GM23338 (cell line): Measurements from ENCODE around the gene SHANK1. TPM values are rescaled to one million over a fixed set of nuclear protein-coding genes. Genes with fewer than 3 reads are reported as not detected.

Experiments used
- ATAC-seq: fragments of 200-7000 bp; cut with Tn5 transposase; 3 replicates; pipeline ENCODE4 v1.9.1; 2020
- DNase-seq: peaks from one replicate; pipeline ENCODE4 v3.0.0-alpha.2; 2015; ENCODE audit warnings: low spot score
- H2AFZ ChIP-seq: fragments of 200-600 bp; sonication (generic); 2 replicates; pipeline ENCODE4 v1.8.0; 2016; ENCODE audit warnings: antibody characterized with exemption, mild to moderate bottlenecking, moderate library complexity
- H3F3A ChIP-seq: fragments of 200-600 bp; sonication (generic); replicated peaks from 2 replicates; pipeline ENCODE4 v1.8.0; 2017; ENCODE audit warnings: antibody characterized with exemption, mixed run types, low read depth
- H3K27ac ChIP-seq: fragments of 200-600 bp; sonication (generic); 2 replicates; pipeline ENCODE4 v1.6.1; 2016; ENCODE audit warnings: low read depth
- H3K27me3 ChIP-seq: fragments of 200-600 bp; sonication (generic); 2 replicates; pipeline ENCODE4 v1.8.0; 2016; ENCODE audit warnings: mild to moderate bottlenecking, mixed run types, moderate library complexity; ENCODE audit not compliant: insufficient read depth
- H3K36me3 ChIP-seq: fragments of 200-600 bp; sonication (generic); 2 replicates; pipeline ENCODE4 v1.8.0; 2016; ENCODE audit warnings: mild to moderate bottlenecking; ENCODE audit not compliant: insufficient read depth
- H3K4me1 ChIP-seq: fragments of 200-600 bp; sonication (generic); 2 replicates; pipeline ENCODE4 v1.8.0; 2016; ENCODE audit warnings: mild to moderate bottlenecking, moderate library complexity; ENCODE audit not compliant: insufficient read depth
- H3K4me2 ChIP-seq: fragments of 200-600 bp; sonication (generic); 2 replicates; pipeline ENCODE4 v1.7.1; 2017; ENCODE audit warnings: mixed run types
- H3K4me3 ChIP-seq: fragments of 200-600 bp; sonication (generic); 2 replicates; pipeline ENCODE4 v1.6.1; 2016; ENCODE audit warnings: mixed run types
- H3K79me2 ChIP-seq: fragments of 200-600 bp; sonication (generic); replicated peaks from 2 replicates; pipeline ENCODE4 v1.8.0; 2017; ENCODE audit warnings: mild to moderate bottlenecking; ENCODE audit not compliant: insufficient read depth
- H3K9me2 ChIP-seq: fragments of 200-600 bp; sonication (generic); 2 replicates; pipeline ENCODE4 v1.8.0; 2017; ENCODE audit not compliant: insufficient read depth
- H4K20me1 ChIP-seq: fragments of 200-600 bp; sonication (generic); replicated peaks from 2 replicates; pipeline ENCODE4 v1.8.0; 2017; ENCODE audit warnings: mild to moderate bottlenecking; ENCODE audit not compliant: insufficient read depth
- H3K27ac Mint-ChIP-seq: 2 replicates; pipeline ENCODE4 v1.8.0; 2020; ENCODE audit warnings: inconsistent platforms, mild to moderate bottlenecking, moderate library complexity, mixed read lengths
- H3K27me3 Mint-ChIP-seq: 3 replicates; pipeline ENCODE4 v1.8.0; 2022; ENCODE audit warnings: low read depth, mild to moderate bottlenecking, moderate library complexity, mixed read lengths, inconsistent platforms; ENCODE audit not compliant: insufficient read depth, poor library complexity
- H3K36me3 Mint-ChIP-seq: 3 replicates; pipeline ENCODE4 v1.8.0; 2021; ENCODE audit warnings: low read depth, mild to moderate bottlenecking, inconsistent platforms, moderate library complexity, mixed read lengths
- H3K4me1 Mint-ChIP-seq: 3 replicates; pipeline ENCODE4 v1.8.0; 2020; ENCODE audit warnings: mild to moderate bottlenecking, inconsistent platforms, mixed read lengths
- H3K4me3 Mint-ChIP-seq: 3 replicates; pipeline ENCODE4 v1.8.0; 2021; ENCODE audit warnings: moderate library complexity, mild to moderate bottlenecking, inconsistent platforms, mixed read lengths
- H3K9me3 Mint-ChIP-seq: 3 replicates; pipeline ENCODE4 v1.8.0; 2020; ENCODE audit warnings: moderate library complexity, mild to moderate bottlenecking, inconsistent platforms, mixed read lengths
- CREB1 ChIP-seq: fragments of 250-450 bp; sonication (Bioruptor Pico); IDR thresholded peaks from 2 replicates; pipeline ENCODE4 v1.5.0; 2020; ENCODE audit warnings: low read depth, mild to moderate bottlenecking, moderate library complexity
- CTCF ChIP-seq, 2 experiments: fragments of 200-600 bp in 1 of 2; sonication (generic) in 1 of 2; conservative IDR thresholded peaks; 2 replicates each; pipeline versions ENCODE4 v1.5.1 to v1.6.1; 2016 to 2017; ENCODE audit warnings: antibody characterized with exemption in 2 of 2, low read depth in 2 of 2, mild to moderate bottlenecking in 2 of 2, moderate library complexity in 1 of 2
- ETS1 ChIP-seq: IDR thresholded peaks from 2 replicates; pipeline ENCODE4 v1.6.1; 2016; ENCODE audit warnings: antibody characterized with exemption
- EZH2 ChIP-seq: fragments of 200-600 bp; sonication (generic); IDR thresholded peaks from one replicate; pipeline ENCODE4 v1.8.0; 2017; ENCODE audit warnings: antibody characterized with exemption, mild to moderate bottlenecking, low read depth; ENCODE audit not compliant: unreplicated experiment
- EZH2phosphoT487 ChIP-seq: fragments of 200-600 bp; sonication (generic); IDR thresholded peaks from one replicate; pipeline ENCODE4 v1.8.1; 2018; ENCODE audit warnings: antibody characterized with exemption; ENCODE audit not compliant: unreplicated experiment
- JUNB ChIP-seq: IDR thresholded peaks from one replicate; pipeline ENCODE4 v1.6.1; 2016; ENCODE audit warnings: antibody characterized with exemption; ENCODE audit not compliant: unreplicated experiment
- NANOG ChIP-seq: IDR thresholded peaks from 2 replicates; pipeline ENCODE4 v1.6.1; 2016; ENCODE audit warnings: antibody characterized with exemption, borderline replicate concordance
- POLR2AphosphoS5 ChIP-seq: IDR thresholded peaks from 2 replicates; pipeline ENCODE4 v1.6.1; 2016; ENCODE audit warnings: antibody characterized with exemption, low read depth
- ZNF114 ChIP-seq: fragments of 250-450 bp; sonication (Bioruptor Pico); IDR thresholded peaks from 2 replicates; pipeline ENCODE4 v1.5.0; 2020; ENCODE audit warnings: mild to moderate bottlenecking, moderate library complexity
- ZNF331 ChIP-seq: fragments of 250-450 bp; sonication (Bioruptor Pico); IDR thresholded peaks from 2 replicates; pipeline ENCODE4 v1.5.0; 2020; ENCODE audit warnings: low read depth, mild to moderate bottlenecking, moderate library complexity
- polyA plus RNA-seq: library from polyadenylated mRNA; unstranded; fragments of >200 nt; fragmentation: Nextera tagmentation; extraction: Ambion mirVana; gene quantifications from 2 replicates; pipeline ENCODE4 v1.2.1, GENCODE V29; 2016
- total RNA-seq: library from RNA; depleted of rRNA; stranded (reverse); fragments of >200 nt; shearing (Covaris generic); gene quantifications from 2 replicates; pipeline ENCODE4 v1.2.3, GENCODE V29; 2014
- TF ChIP-seq, protein P1 (sequence below): IDR thresholded peaks from one replicate; pipeline ENCODE4 v1.6.1; 2018; ENCODE audit warnings: antibody characterized with exemption; ENCODE audit not compliant: unreplicated experiment

SHANK1 gene
- total and polyA plus RNA-seq, 2 experiments from 2014 or later = 0.23 to 4.1 TPM

DNA sequence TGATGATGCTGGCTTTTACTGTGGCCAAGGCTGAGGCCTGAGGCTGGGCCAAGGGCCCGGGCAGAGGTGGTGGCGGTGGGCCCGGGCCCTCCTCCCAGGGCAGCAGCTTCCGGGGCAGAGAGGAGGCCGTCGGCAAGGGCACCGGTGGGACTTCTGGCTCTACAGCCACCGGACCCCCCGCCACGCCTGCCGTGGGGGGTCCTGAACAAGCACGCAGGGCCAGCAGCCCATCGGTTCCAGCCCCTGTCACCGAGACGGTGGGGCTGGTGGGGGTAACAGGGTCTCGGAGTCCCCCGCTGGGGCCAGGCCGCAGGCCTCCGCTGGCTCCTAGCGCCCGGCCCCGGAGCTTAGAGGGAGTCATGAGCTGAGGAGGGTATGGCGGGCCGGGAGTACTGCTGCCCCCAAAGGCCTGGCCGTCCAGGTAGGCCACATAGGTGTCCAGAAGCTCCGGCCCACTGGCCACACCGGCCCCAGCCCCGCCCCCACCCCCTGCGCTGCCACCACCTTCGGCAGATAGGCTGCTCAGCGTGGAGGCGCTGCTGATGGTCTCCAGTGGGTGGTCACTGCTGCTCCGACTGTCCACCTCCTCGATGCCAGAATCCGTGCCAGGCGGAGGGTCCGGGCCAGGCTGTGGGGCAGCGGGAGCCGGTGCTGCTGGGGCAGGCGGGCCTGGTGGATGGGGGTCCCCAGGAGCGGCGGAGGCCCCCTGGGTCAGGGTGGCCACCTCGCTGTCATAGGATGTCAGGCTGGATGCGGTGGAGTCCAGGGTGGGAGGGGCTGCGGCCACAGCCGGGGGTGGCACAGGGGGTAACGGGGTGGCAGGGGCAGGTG, 53.0 kb downstream of the SHANK1 start:
- no peak for DNase-seq
- Histone ChIP-seq H3F3A (peaks cover 3% of the 10 kb centered on the region; the same call in 1 of the 2 replicates), H3K27ac (no peak overlapping the region), H3K9me2 (no peaks in the 10 kb centered on the region), H2AFZ (no peak overlapping the region), H3K36me3 (no peaks in the 10 kb centered on the region), H3K79me2 (no peaks in the 10 kb centered on the region), H3K4me2 (peak overlapping the region; percentile 72), H4K20me1 (peaks cover 3% of the 10 kb centered on the region; the same call in 1 of the 2 replicates), H3K4me3 (peak overlapping the region; percentile 47; the same call in 1 of the 2 replicates), H3K4me1 (no peaks in the 10 kb centered on the region; the same call in 1 of the 2 replicates), H3K27me3 (peaks cover 76% of the 10 kb centered on the region)
- Mint-ChIP-seq H3K4me1 (no peaks in the 10 kb centered on the region), H3K27ac (no peak overlapping the region), H3K27me3 (peaks cover 14% of the 10 kb centered on the region), H3K4me3 (no peak overlapping the region), H3K9me3 (peaks cover 71% of the 10 kb centered on the region), H3K36me3 (peaks cover 35% of the 10 kb centered on the region)
- TF ChIP-seq JUNB = no peak
- peak; percentile 22 for TF ChIP-seq EZH2
- no peak for ATAC-seq

DNA sequence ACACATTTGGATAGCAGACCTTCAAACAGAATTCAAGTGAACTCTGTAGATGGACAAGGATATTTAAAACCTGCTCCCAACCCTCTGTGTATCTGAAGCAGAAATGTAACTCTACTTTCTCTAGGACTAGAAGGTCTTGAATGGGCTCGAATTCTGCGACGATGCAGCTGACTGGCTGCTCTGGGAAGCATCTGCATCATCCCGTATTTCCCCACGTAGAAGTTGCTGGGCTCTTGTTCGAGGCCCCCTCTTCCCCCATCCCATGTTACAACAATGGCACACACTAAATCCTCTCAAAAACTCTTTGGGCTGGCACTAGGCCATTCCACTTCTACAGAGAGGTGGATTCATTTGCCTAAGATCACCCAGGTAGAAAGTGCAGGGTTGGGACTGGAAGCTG, 55.4 kb downstream of the SHANK1 start:
- Histone ChIP-seq H3K27ac (no peak overlapping the region), H3K4me3 (no peak overlapping the region), H2AFZ (no peak overlapping the region), H3K9me2 (no peaks in the 10 kb centered on the region), H3K4me2 (no peak overlapping the region), H3K4me1 (peaks cover 9% of the 10 kb centered on the region), H3K36me3 (no peaks in the 10 kb centered on the region), H4K20me1 (no peaks in the 10 kb centered on the region; the same call in 1 of the 2 replicates), H3F3A (no peaks in the 10 kb centered on the region), H3K79me2 (no peaks in the 10 kb centered on the region), H3K27me3 (peaks cover 54% of the 10 kb centered on the region)
- Mint-ChIP-seq H3K36me3 (peaks cover 32% of the 10 kb centered on the region), H3K9me3 (peaks cover 67% of the 10 kb centered on the region), H3K27me3 (peaks cover 16% of the 10 kb centered on the region), H3K27ac (no peak overlapping the region), H3K4me1 (no peaks in the 10 kb centered on the region), H3K4me3 (no peak overlapping the region)
- ATAC-seq = no peak
- TF ChIP-seq EZH2 (no peak), CREB1 (no peak), ETS1 (no peak), EZH2phosphoT487 (no peak)
- no peak for DNase-seq

DNA sequence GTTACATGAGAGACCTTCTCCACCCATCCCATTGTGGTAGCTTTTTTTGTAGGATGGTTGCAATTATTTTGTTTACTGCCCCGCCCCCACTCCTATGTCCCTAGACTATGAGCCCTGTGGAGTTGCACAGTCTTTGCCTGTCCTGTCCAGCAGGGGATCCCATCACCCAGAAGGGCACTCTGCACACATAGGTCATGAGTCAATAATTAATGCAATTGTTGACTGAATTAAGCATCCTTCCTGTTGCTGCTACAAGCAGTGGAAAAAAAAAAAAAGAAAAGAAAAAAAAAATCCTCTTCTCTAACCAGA, 56.2 kb downstream of the SHANK1 start:
- Histone ChIP-seq H4K20me1 (no peaks in the 10 kb centered on the region; the same call in 1 of the 2 replicates), H3K27me3 (peaks cover 47% of the 10 kb centered on the region), H3K79me2 (no peaks in the 10 kb centered on the region), H3K4me2 (no peak overlapping the region), H3F3A (0 out of 2 replicates have a peak, but pooled peaks cover 2% of the 10 kb centered on the region), H3K4me3 (no peak overlapping the region), H3K4me1 (peaks cover 9% of the 10 kb centered on the region), H2AFZ (no peak overlapping the region), H3K36me3 (no peaks in the 10 kb centered on the region), H3K27ac (no peak overlapping the region), H3K9me2 (no peaks in the 10 kb centered on the region)
- Mint-ChIP-seq H3K4me1 (no peaks in the 10 kb centered on the region), H3K36me3 (peaks cover 33% of the 10 kb centered on the region), H3K27ac (no peak overlapping the region), H3K9me3 (peaks cover 71% of the 10 kb centered on the region), H3K4me3 (no peak overlapping the region), H3K27me3 (peaks cover 15% of the 10 kb centered on the region)
- no peak for ATAC-seq
- DNase-seq = no peak
- TF ChIP-seq POLR2AphosphoS5 (no peak), ZNF114 (no peak), ZNF331 (CRISPR knock-in tag) (no peak), NANOG (no peak), CREB1 (no peak), CTCF (conservative IDR thresholded peaks at IDR 0.05; ENCODE audit: low read depth in 2 of 2) (peak in 1 of 2 experiments; percentile 42; a peak in 3 of 4 replicates), JUNB (no peak)
- TF ChIP-seq, protein P1, sequence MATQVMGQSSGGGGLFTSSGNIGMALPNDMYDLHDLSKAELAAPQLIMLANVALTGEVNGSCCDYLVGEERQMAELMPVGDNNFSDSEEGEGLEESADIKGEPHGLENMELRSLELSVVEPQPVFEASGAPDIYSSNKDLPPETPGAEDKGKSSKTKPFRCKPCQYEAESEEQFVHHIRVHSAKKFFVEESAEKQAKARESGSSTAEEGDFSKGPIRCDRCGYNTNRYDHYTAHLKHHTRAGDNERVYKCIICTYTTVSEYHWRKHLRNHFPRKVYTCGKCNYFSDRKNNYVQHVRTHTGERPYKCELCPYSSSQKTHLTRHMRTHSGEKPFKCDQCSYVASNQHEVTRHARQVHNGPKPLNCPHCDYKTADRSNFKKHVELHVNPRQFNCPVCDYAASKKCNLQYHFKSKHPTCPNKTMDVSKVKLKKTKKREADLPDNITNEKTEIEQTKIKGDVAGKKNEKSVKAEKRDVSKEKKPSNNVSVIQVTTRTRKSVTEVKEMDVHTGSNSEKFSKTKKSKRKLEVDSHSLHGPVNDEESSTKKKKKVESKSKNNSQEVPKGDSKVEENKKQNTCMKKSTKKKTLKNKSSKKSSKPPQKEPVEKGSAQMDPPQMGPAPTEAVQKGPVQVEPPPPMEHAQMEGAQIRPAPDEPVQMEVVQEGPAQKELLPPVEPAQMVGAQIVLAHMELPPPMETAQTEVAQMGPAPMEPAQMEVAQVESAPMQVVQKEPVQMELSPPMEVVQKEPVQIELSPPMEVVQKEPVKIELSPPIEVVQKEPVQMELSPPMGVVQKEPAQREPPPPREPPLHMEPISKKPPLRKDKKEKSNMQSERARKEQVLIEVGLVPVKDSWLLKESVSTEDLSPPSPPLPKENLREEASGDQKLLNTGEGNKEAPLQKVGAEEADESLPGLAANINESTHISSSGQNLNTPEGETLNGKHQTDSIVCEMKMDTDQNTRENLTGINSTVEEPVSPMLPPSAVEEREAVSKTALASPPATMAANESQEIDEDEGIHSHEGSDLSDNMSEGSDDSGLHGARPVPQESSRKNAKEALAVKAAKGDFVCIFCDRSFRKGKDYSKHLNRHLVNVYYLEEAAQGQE = no peak
